Activated B cell treated with CpG ODN at 0.5 μM for 24 hours (primary cell): Measurements from ENCODE around the gene RRAS2. TPM values are rescaled to one million over a fixed set of nuclear protein-coding genes. Genes with fewer than 3 reads are reported as not detected.

ENCODE experiments used
- ATAC-seq: fragments of 200-7000 bp; cut with Tn5 transposase; one replicate; pipeline ENCODE4 v1.10.0; 2021; ENCODE audit warnings: low read depth, mild to moderate bottlenecking, moderate library complexity
- CTCF ChIA-PET: fragments of 350-600 bp; sonication (Branson Sonifier 250); formaldehyde crosslinking; loops from one replicate; lab custom pipeline; 2021; ENCODE audit warnings: antibody characterized with exemption; lab: Charles Lee
- POLR2A ChIA-PET: fragments of 350-600 bp; sonication (Branson Sonifier 250); formaldehyde crosslinking; loops from one replicate; lab custom pipeline; 2021; ENCODE audit warnings: antibody characterized with exemption; lab: Charles Lee
- DNase-seq: peaks from one replicate; pipeline ENCODE4 v3.0.0; 2022
- H3K27ac Mint-ChIP-seq: one replicate; pipeline ENCODE4 v1.8.0; 2020; ENCODE audit warnings: mixed read lengths
- H3K27me3 Mint-ChIP-seq: one replicate; pipeline ENCODE4 v1.8.0; 2021; ENCODE audit warnings: mixed read lengths
- H3K36me3 Mint-ChIP-seq: one replicate; pipeline ENCODE4 v1.8.0; 2021; ENCODE audit warnings: low read depth, mixed read lengths
- H3K4me1 Mint-ChIP-seq: one replicate; pipeline ENCODE4 v1.8.0; 2021; ENCODE audit warnings: mixed read lengths
- H3K4me3 Mint-ChIP-seq: one replicate; pipeline ENCODE4 v1.8.0; 2020; ENCODE audit warnings: mild to moderate bottlenecking, mixed read lengths
- H3K9me3 Mint-ChIP-seq: one replicate; pipeline ENCODE4 v1.8.0; 2020; ENCODE audit warnings: mixed read lengths
- intact Hi-C: fragments of 100-400 bp; cut with micrococcal nuclease; formaldehyde crosslinking; loops from one replicate; pipeline ENCODE4 v1.15.1; 2024
- total RNA-seq: library from RNA; stranded (reverse); gene quantifications from 2 replicates; pipeline ENCODE4 v1.2.3, GENCODE V29; 2022
- TF ChIP-seq, protein P1 (sequence below): fragments of 200-600 bp; IDR thresholded peaks from one replicate; pipeline ENCODE4 v1.8.0; 2022; ENCODE audit warnings: antibody characterized with exemption, mild to moderate bottlenecking

RRAS2 gene
- total RNA-seq, 1 donor from 2014 or later, result 106 TPM

DNA sequence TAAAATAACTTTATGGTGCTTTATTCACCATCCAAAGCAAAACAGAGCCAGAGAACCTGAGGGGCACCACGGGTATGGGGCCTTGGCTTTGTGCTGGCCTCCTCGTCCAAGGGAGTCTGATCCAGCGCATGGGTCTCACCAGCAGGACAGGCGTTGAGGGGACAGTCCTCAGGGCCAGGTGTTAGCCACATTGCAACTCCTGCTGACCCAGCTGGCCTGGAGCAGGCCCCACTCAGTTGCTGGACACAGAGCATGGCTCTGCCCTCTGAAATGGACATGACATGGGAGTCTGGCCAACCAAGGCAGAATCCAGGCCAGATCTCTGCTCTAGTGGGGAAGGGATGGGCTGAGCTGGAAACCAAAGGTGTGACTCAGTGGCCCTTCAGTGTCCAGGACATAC is 116.2 kb downstream of the RRAS2 start:
- intact Hi-C loops, result no loop called here
- Mint-ChIP-seq H3K36me3 (no peaks in the 10 kb centered on the region), H3K27ac (no peak overlapping the region), H3K4me1 (peaks cover 15% of the 10 kb centered on the region), H3K4me3 (no peak overlapping the region), H3K27me3 (peaks cover 10% of the 10 kb centered on the region), H3K9me3 (no peaks in the 10 kb centered on the region)
- DNase-seq (no peak), ATAC-seq (no peak)
- ChIA-PET CTCF (no interaction called here), POLR2A (no interaction called here)
- TF ChIP-seq, protein P1, sequence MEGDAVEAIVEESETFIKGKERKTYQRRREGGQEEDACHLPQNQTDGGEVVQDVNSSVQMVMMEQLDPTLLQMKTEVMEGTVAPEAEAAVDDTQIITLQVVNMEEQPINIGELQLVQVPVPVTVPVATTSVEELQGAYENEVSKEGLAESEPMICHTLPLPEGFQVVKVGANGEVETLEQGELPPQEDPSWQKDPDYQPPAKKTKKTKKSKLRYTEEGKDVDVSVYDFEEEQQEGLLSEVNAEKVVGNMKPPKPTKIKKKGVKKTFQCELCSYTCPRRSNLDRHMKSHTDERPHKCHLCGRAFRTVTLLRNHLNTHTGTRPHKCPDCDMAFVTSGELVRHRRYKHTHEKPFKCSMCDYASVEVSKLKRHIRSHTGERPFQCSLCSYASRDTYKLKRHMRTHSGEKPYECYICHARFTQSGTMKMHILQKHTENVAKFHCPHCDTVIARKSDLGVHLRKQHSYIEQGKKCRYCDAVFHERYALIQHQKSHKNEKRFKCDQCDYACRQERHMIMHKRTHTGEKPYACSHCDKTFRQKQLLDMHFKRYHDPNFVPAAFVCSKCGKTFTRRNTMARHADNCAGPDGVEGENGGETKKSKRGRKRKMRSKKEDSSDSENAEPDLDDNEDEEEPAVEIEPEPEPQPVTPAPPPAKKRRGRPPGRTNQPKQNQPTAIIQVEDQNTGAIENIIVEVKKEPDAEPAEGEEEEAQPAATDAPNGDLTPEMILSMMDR, result no peak

DNA sequence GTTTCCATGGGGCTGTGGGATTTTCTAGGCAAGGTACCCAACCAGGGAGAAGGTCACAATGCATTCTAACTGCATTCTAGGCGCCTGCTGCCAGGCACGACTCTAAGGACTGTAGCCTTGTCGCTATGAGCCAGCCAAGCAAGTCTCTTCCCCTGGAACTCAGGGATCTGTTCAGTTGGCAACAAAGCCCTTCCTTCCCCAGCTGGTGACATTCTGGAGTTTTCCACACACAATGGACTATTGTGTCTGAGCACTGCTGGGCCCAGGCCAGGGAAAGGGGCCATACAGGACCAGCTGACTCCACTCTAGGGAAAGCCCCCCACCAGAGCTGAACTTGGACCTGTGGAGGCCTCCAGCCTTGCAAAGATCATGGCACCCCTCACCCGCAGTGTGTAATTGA is 116.8 kb downstream of the RRAS2 start:
- CTCF ChIA-PET, result no interaction called here
- intact Hi-C loops, result no loop called here

DNA sequence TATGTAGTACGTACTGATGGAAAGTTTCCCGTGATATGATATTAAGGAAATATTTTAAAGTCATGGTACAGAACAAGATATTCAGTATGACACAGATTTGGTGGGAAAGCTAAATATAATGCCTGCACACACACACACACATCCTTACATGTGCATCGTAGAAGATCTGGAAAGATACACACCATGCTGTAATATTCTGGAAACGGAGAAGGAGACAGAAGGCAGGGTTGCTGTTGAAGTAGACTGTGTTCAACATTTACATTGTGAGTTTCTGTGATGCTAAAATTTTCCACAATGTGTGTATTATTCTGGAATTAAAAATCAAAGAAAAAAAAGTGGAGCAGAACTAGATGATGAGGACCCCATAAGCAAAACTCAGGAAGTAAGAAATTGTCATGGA is 118.0 kb downstream of the RRAS2 start:
- ChIA-PET CTCF (interaction anchor here (4.7 kb wide), 1 partner anchor 284 kb away, joined by 13 read pairs; no protein-coding TSS in a partner anchor), POLR2A (interaction anchor here (0.6 kb wide), 1 partner anchor 48 kb away, joined by 6 read pairs; no protein-coding TSS in a partner anchor)
- H3K27ac Mint-ChIP-seq, result no peak overlapping the region
- no peak for ATAC-seq
- no peaks in the 10 kb centered on the region for H3K36me3 Mint-ChIP-seq
- H3K4me3 Mint-ChIP-seq, result no peak overlapping the region
- H3K27me3 Mint-ChIP-seq, result peaks cover 8% of the 10 kb centered on the region
- TF ChIP-seq, protein P1, result no peak
- intact Hi-C loops, result no loop called here
- H3K9me3 Mint-ChIP-seq, result no peaks in the 10 kb centered on the region
- H3K4me1 Mint-ChIP-seq, result peaks cover 32% of the 10 kb centered on the region
- DNase-seq, result no peak

More for the DNA sequence above, 116.8 kb downstream of the RRAS2 start:
- DNase-seq (no peak), ATAC-seq (no peak)
- Mint-ChIP-seq H3K27me3 (peaks cover 9% of the 10 kb centered on the region), H3K27ac (no peak overlapping the region), H3K4me3 (no peak overlapping the region), H3K9me3 (no peaks in the 10 kb centered on the region), H3K4me1 (peaks cover 20% of the 10 kb centered on the region), H3K36me3 (no peaks in the 10 kb centered on the region)
- POLR2A ChIA-PET, result no interaction called here
- TF ChIP-seq, protein P1, result no peak

DNA sequence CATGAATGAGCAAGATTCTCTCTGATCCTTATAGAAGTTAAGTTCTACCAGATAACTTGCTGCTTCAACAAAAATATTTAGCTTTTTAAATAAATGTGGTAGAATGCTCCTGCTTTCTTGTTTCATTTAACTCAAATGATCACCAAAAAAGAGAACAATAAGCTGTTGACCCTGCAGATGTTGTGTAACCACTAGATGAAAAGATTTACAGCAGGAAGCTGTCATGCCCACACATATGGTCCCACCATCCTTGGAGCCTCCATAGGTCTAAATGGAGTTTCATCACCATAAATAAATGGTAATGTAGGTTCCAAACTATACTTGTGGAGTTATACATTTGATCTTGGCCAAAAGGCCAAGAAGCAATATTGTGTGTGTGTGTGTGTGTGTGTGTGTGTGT is 118.8 kb downstream of the RRAS2 start:
- TF ChIP-seq, protein P1, result no peak
- intact Hi-C loops, result no loop called here
- ChIA-PET POLR2A (interaction anchor here (0.6 kb wide), 1 partner anchor 48 kb away, joined by 6 read pairs; no protein-coding TSS in a partner anchor), CTCF (interaction anchor here (2.0 to 4.7 kb wide), 2 partner anchors 8 to 284 kb away, joined by 6 to 13 read pairs; no protein-coding TSS in a partner anchor)
- ATAC-seq (no peak), DNase-seq (no peak)
- Mint-ChIP-seq H3K36me3 (no peaks in the 10 kb centered on the region), H3K9me3 (no peaks in the 10 kb centered on the region), H3K27me3 (peaks cover 6% of the 10 kb centered on the region), H3K4me1 (peaks cover 38% of the 10 kb centered on the region), H3K27ac (no peak overlapping the region), H3K4me3 (no peak overlapping the region)

DNA sequence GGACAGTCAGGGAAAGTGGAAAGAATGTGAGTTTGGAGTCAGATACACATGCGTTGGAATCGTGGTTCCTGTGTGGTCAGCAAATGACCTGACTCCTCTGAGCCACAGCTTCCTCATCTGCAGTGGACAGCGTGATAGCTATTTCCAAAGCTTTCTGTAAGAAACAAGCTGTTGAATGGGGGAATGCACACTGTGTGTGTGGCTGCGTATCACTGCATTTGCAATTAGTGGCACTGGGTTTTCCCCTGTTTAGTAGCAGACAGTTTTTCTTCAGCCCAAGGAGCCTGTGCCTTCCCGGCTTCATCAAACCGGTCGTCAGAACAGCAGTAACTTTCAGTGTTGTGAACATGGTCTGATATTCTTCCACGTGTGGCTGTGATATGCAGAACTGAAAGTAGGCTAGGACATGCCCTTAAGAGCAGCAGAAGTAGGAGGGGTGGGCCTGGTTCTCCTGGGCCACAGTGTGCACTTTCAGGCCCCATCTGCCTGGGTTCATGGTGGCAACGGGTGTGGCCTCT is 121.5 kb downstream of the RRAS2 start:
- DNase-seq (peak; percentile 42), ATAC-seq (peak; percentile 97)
- Mint-ChIP-seq H3K4me1 (peaks cover 39% of the 10 kb centered on the region), H3K9me3 (no peaks in the 10 kb centered on the region), H3K27me3 (peaks cover 1% of the 10 kb centered on the region), H3K27ac (peak overlapping the region; percentile 89), H3K36me3 (no peaks in the 10 kb centered on the region), H3K4me3 (peak overlapping the region; percentile 42)
- TF ChIP-seq, protein P1, result no peak
- CTCF ChIA-PET, result interaction anchor here (1.1 to 4.7 kb wide), 3 partner anchors 12 to 462 kb away, joined by 3 to 13 read pairs (median 6); no protein-coding TSS in a partner anchor
- intact Hi-C loops, result loop anchor here (1.0 to 5.0 kb wide), 9 partner anchors 12 to 960 kb away; partner anchors contain the start of genes BMAL1, BTBD10, CYP2R1 and FAR1
- POLR2A ChIA-PET, result interaction anchor here (0.6 to 1.4 kb wide), 2 partner anchors 50 to 775 kb away, joined by 3 to 4 read pairs; partner anchors contain the start of gene BTBD10
